Measurements from ENCODE around the gene ZNF629.

Gene ZNF629

DNA sequence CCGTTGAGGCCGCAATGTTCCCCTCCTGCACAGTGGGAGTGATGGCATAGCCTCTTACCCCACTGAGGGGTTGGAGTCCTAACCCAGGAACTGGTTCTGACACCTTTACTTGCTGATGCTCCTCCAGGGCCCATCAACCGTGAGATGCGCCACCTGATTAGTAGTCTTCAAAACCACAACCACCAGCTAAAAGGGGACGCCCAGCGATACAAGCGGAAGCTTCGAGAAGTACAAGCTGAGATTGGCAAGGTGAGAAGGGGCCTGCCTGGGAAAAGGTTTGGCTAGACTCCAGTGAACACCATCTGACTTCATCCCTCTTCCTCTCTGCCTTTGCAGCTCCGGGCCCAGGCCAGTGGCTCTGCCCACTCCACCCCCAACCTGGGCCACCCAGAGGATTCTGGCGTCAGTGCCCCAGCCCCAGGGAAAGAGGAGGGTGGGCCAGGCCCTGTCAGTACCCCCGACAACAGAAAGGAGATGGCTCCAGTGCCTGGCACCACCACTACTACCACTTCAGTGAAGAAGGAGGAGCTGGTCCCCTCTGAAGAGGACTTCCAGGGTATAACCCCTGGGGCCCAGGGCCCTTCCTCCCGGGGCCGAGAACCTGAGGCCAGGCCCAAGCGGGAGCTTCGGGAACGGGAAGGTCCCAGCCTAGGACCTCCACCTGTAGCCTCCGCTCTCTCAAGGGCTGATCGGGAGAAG, 19.1 kb downstream of the ZNF629 start:
- no peak for DNase-seq (ENCODE audit: low read depth)

DNA sequence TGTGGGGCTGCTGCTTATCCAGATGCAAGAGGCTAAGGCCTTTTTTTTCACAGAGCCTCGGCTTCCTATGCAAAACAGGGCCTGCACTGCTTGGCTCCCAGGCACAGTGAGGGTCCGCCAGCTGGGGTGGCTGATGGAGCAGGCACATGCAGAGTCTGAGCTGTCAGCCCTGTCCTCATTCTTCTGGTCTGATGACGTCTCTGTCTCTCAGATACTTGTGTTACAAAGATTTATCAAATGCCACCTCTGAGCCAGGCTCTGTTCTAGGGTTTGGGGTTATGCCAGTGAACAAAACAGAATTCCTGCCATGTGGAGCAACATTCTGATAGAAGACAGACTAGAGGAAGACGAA, 20.1 kb downstream of the ZNF629 start:
- no peak for DNase-seq (ENCODE audit: low read depth)

- DNase-seq (ENCODE audit: low read depth) = no peak
Observed at GRCh38 chr16:30766206-30766932, 20.6 kb downstream of the ZNF629 start.

DNA sequence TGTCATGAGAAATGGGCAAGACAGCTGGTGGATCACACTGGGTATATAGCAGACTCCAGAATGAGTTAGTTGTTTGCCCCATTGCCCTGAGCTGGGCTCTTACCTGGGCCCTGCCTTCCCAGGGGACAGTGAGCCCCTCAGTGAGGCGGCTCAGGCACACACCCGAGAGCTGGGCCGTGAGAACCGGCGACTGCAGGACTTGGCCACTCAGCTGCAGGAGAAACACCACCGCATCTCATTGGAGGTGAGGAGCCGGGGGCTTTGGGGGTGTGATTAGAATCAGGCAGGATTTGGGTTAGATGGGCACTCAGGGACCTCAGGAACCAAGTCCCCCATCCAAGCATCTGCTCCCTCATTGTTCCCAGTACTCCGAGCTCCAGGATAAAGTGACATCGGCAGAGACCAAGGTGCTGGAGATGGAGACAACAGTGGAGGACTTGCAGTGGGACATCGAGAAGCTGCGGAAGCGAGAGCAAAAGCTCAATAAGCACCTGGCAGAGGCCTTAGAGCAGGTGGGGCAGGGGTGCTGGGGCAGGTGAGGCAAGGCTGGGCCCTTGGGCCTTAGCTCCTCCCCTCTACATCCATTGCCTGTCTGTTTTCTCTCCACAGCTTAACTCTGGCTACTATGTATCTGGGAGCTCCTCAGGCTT, 22.1 kb downstream of the ZNF629 start:
- DNase-seq (ENCODE audit: low read depth) = no peak

DNA sequence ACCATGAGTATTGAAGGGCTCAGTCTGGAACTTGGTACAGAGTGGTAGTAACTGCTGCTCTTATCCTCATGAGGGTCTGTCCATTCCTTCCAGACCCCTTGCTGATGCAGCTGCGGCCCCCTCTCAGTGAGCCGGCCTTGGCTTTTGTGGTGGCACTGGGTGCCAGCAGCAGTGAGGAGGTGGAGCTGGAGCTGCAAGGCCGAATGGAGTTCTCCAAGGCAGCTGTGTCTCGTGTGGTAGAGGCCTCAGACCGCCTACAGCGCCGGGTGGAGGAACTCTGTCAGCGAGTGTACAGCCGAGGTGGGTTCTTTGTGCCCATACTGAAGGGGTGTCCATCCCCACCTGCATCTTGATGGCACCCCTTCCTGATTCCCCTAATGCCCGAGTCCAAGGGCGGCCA, 22.9 kb downstream of the ZNF629 start:
- DNase-seq (ENCODE audit: low read depth) = no peak

DNA sequence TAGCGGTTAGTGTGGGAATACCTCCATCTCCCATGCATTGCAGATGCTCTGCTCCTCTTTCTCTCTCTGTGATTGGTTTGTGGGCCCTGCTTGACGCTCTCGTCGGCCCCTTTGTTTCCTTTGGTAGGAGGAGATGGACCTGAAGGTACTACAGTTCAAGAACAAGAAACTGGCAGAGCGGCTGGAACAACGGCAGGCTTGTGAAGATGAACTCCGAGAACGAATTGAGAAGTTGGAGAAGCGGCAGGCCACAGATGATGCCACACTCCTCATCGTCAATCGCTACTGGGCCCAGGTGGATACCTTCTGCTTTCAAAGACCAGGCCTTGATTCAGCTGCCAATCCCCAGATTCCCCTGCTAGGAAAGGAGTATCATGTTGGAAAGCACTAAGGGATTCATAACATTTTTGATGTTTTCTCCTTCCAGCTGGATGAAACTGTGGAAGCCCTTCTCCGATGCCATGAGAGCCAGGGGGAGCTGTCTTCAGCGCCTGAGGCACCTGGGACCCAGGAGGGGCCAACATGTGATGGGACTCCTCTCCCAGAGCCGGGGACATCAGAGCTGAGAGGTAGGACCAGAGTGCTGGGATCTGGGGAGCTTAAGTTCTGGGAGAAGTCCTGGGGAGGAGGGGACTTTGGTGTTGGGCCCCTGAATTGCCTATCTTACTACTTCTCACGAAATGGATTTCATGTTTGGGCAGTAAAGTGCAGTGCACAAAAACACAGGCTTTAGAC, 23.8 kb downstream of the ZNF629 start:
- DNase-seq (ENCODE audit: low read depth) = no peak

DNA sequence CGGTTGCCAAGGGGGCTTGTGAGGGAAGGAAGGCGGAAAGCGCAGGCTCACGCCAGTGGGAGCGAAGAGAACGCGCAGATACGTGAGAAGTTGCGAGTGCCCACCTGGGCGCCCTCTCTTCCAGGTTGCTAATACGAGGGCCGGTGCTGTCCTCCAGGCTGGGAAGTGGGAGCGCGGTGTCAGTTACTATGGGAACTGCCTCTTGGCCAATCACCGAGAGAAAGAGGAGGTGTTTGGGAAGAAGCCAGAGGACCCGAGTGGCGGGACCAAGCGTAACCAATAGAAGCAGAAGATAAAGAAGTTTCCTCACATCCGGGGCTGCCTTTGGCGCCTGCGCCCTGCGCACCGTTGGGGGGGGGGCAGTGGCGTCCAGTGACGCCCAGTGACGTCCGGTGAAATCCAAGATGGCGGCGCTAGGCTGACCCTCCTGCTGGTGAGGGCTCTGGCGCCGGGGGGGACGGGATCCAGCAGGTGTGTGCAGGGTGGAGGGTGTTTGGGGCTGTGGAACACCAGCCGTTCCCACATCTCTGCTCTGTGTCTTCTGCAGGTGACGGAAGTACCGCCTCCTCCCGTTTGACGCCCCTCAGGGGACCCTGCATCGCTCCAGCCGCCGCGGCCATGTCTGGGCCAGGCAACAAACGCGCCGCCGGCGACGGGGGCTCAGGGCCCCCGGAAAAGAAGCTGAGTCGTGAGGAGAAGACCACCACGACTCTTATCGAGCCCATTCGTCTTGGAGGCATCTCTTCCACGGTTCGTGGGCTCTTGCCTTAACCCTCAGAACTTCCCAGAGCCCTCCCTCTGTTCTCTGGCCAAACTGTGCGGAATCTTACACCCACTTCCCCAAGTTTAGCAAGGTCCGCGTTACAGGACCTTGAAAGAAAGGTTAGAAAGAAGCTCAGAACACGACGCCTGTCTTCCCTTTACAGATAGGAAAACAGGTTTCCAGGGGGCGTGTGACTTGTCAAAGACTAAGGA, 24.8 kb downstream of the ZNF629 start, which contains the start of the genes CFAP119 and RNF40:
Gene CFAP119 (minus strand): TSS at position 135 of the 975 bp plus-strand sequence. CDS start 314 bp downstream, outside the sequence.
Gene RNF40 (plus strand): TSS at position 395 of the 975 bp plus-strand sequence. CDS start 224 bp downstream, at position 619.
- DNase-seq (ENCODE audit: low read depth) = peak; percentile 93

- peak; percentile 39 for DNase-seq (ENCODE audit: low read depth)
Observed at GRCh38 chr16:30761427-30761927, 25.5 kb downstream of the ZNF629 start.

GRCh38 chr16:30760577-30761426, 26.2 kb downstream of the ZNF629 start:
- DNase-seq (ENCODE audit: low read depth) = no peak

GRCh38 chr16:30760001-30760559, 26.9 kb downstream of the ZNF629 start:
- DNase-seq (ENCODE audit: low read depth) = no peak

- no peak for DNase-seq (ENCODE audit: low read depth)
Observed at GRCh38 chr16:30758988-30759491, 28.0 kb downstream of the ZNF629 start.

DNA sequence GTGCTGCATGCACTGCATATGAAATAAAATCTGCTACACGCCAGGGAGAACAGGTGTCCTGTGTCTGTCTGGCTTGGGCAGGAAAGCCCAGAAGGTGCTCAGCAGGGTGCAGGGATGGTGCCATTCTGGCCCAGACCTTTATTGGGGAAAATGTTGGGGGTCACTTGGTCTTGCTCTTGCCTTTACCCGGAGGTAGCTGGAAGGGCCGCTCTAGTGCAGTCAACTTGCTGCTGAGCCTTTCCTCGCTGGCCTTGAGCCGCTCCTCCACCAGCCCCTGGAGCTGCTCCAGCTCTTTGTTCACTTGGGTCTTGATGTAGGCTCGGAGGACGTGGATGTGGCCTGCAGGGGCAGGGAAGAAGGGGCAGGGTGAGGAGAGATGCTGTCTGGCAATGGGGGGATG, 29.7 kb downstream of the ZNF629 start:
- no peak for DNase-seq (ENCODE audit: low read depth)

DNA sequence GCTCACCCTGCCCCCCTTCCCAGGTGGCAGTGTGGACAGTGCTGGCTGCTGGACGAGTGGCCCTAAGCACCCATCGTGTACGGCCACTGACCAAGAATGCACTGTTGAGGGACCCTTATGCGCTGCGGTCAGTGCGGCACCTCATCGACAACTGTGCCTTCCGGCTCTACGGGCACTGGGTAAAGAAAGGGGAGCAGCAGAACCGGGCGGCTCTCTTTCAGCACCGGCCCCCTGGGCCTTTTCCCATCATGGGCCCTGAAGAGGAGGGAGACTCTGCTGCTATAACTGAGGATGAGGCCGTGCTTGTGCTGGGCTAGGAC, 30.3 kb downstream of the ZNF629 start:
- no peak for DNase-seq (ENCODE audit: low read depth)

GRCh38 chr16:30755955-30756780, 30.8 kb downstream of the ZNF629 start:
- DNase-seq (ENCODE audit: low read depth) = no peak

- DNase-seq (ENCODE audit: low read depth) = no peak
Observed at GRCh38 chr16:30753596-30753995, 33.4 kb downstream of the ZNF629 start.

DNA sequence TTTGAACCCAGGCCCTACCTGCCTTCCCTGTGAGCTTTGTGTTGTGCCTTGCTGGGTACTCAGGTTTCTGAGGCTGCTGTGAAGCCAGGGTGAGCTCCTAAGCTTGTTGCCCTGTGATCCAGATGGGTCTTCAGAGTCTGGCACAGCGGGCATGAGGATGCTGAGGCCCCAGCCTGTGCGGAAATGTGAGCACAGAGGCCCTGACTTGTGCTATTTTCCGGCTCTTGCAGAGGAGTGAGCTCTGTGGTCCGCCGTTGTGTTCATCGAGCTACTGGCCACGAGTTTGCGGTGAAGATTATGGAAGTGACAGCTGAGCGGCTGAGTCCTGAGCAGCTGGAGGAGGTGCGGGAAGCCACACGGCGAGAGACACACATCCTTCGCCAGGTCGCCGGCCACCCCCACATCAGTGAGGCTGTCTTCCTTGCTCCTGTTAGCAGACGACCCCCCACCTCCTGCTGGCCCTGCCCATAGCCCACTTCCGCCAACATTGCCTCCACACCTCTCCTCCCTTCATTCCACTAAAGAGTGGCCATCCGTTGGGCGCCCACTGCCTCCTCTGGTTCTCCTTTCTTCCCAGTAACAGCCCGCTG, 36.0 kb downstream of the ZNF629 start:
- no peak for DNase-seq (ENCODE audit: low read depth)

- no peak for DNase-seq (ENCODE audit: low read depth)
Observed at GRCh38 chr16:30750201-30750600, 36.8 kb downstream of the ZNF629 start.
